Nephron (organoid): Measurements from ENCODE around the gene SUSD1.
"Not testable (repeated sequence)": the region's sequence is repeated elsewhere in the genome, so short reads cannot be mapped to it uniquely, and the experiment has no call there.

Experiments used
- H3K27ac Mint-ChIP-seq, 3 experiments: 2 replicates each; pipeline ENCODE4 v1.8.0; 2020; ENCODE audit warnings: mixed read lengths in 3 of 3, mild to moderate bottlenecking in 2 of 3, moderate library complexity in 1 of 3
- H3K27me3 Mint-ChIP-seq: 2 replicates; pipeline ENCODE4 v1.8.0; 2021; ENCODE audit warnings: low read depth, mild to moderate bottlenecking, moderate library complexity, mixed read lengths
- H3K36me3 Mint-ChIP-seq: 2 replicates; pipeline ENCODE4 v1.8.0; 2020; ENCODE audit warnings: low read depth, mixed read lengths
- H3K4me1 Mint-ChIP-seq: 2 replicates; pipeline ENCODE4 v1.8.0; 2020; ENCODE audit warnings: mixed read lengths
- H3K4me3 Mint-ChIP-seq, 3 experiments: 2 replicates each; pipeline ENCODE4 v1.8.0; 2020; ENCODE audit warnings: mild to moderate bottlenecking in 3 of 3, mixed read lengths in 3 of 3, moderate library complexity in 2 of 3
- H3K9me3 Mint-ChIP-seq: 2 replicates; pipeline ENCODE4 v1.8.0; 2020; ENCODE audit warnings: mixed read lengths
- TF ChIP-seq, protein P1 (sequence below), 3 experiments: fragments of 200-600 bp; sonication (generic); IDR thresholded peaks; one replicate each; pipeline ENCODE4 v1.5.0; 2021; ENCODE audit warnings: antibody characterized with exemption in 3 of 3; ENCODE audit not compliant: unreplicated experiment in 3 of 3

Gene SUSD1

GRCh38 chr9:112203536-112203935, 28.4 kb upstream of the SUSD1 start:
- peaks cover 65% of the 10 kb centered on the region for H3K36me3 Mint-ChIP-seq
- H3K4me1 Mint-ChIP-seq = no peaks in the 10 kb centered on the region
- no peaks in the 10 kb centered on the region for H3K27me3 Mint-ChIP-seq
- H3K4me3 Mint-ChIP-seq = no peak overlapping the region
- peaks cover 26% of the 10 kb centered on the region for H3K9me3 Mint-ChIP-seq
- TF ChIP-seq, protein P1, sequence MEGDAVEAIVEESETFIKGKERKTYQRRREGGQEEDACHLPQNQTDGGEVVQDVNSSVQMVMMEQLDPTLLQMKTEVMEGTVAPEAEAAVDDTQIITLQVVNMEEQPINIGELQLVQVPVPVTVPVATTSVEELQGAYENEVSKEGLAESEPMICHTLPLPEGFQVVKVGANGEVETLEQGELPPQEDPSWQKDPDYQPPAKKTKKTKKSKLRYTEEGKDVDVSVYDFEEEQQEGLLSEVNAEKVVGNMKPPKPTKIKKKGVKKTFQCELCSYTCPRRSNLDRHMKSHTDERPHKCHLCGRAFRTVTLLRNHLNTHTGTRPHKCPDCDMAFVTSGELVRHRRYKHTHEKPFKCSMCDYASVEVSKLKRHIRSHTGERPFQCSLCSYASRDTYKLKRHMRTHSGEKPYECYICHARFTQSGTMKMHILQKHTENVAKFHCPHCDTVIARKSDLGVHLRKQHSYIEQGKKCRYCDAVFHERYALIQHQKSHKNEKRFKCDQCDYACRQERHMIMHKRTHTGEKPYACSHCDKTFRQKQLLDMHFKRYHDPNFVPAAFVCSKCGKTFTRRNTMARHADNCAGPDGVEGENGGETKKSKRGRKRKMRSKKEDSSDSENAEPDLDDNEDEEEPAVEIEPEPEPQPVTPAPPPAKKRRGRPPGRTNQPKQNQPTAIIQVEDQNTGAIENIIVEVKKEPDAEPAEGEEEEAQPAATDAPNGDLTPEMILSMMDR (IDR thresholded peaks at IDR 0.05; ENCODE audit: unreplicated experiment in 3 of 3) = no peak
- no peak overlapping the region for H3K27ac Mint-ChIP-seq

- Mint-ChIP-seq H3K9me3 (peaks cover 11% of the 10 kb centered on the region), H3K4me3 (no peak overlapping the region), H3K36me3 (peaks cover 37% of the 10 kb centered on the region), H3K27ac (no peak overlapping the region), H3K27me3 (no peaks in the 10 kb centered on the region), H3K4me1 (peaks cover 5% of the 10 kb centered on the region)
- TF ChIP-seq, protein P1 (IDR thresholded peaks at IDR 0.05; ENCODE audit: unreplicated experiment in 3 of 3) = no peak
Measured at GRCh38 chr9:112200711-112201110, 25.6 kb upstream of the SUSD1 start.

GRCh38 chr9:112198646-112199045, 23.5 kb upstream of the SUSD1 start:
- no peaks in the 10 kb centered on the region for H3K27me3 Mint-ChIP-seq
- no peak overlapping the region for H3K4me3 Mint-ChIP-seq
- peaks cover 18% of the 10 kb centered on the region for H3K4me1 Mint-ChIP-seq
- peak overlapping the region in 1 of 3 experiments; percentile 14 for H3K27ac Mint-ChIP-seq
- peaks cover 6% of the 10 kb centered on the region for H3K9me3 Mint-ChIP-seq
- H3K36me3 Mint-ChIP-seq = peaks cover 17% of the 10 kb centered on the region
- TF ChIP-seq, protein P1 (IDR thresholded peaks at IDR 0.05; ENCODE audit: unreplicated experiment in 3 of 3) = no peak

- Mint-ChIP-seq H3K27ac (peak overlapping the region; percentile 72 to 96 (median 93)), H3K4me1 (peaks cover 20% of the 10 kb centered on the region), H3K27me3 (no peaks in the 10 kb centered on the region), H3K36me3 (peaks cover 10% of the 10 kb centered on the region), H3K9me3 (peaks cover 2% of the 10 kb centered on the region), H3K4me3 (no peak overlapping the region)
- TF ChIP-seq, protein P1 (IDR thresholded peaks at IDR 0.05; ENCODE audit: unreplicated experiment in 3 of 3) = no peak
Measured at GRCh38 chr9:112194969-112195431, 19.9 kb upstream of the SUSD1 start.

- H3K27me3 Mint-ChIP-seq = no peaks in the 10 kb centered on the region
- TF ChIP-seq, protein P1 (IDR thresholded peaks at IDR 0.05; ENCODE audit: unreplicated experiment in 3 of 3) = no peak
Measured at GRCh38 chr9:112193572-112194288, 18.6 kb upstream of the SUSD1 start.

DNA sequence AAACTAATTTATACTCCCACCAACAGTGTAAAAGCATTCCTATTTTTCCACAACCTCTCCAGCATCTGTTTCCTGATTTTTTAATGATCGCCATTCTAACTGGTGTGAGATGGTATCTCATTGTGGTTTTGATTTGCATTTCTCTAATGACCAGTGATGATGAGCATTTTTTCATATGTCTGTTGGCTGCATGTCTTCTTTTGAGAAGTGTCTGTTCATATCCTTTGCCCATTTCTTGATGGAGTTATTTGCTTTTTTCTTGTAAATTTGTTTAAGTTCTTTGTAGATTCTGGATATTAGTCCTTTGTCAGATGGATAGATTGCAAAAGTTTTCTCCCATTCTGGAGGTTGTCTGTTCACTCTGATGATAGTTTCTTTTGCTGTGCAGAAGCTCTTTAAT, 15.2 kb upstream of the SUSD1 start:
- H3K36me3 Mint-ChIP-seq, H3K9me3 Mint-ChIP-seq, H3K27me3 Mint-ChIP-seq: not testable (repeated sequence)

More at GRCh38 chr9:112193572-112194288, 18.6 kb upstream of the SUSD1 start:
- H3K4me3 Mint-ChIP-seq = no peak overlapping the region
- H3K36me3 Mint-ChIP-seq = peaks cover 7% of the 10 kb centered on the region
- peaks cover 20% of the 10 kb centered on the region for H3K4me1 Mint-ChIP-seq
- peak overlapping the region; percentile 61 to 96 (median 74) for H3K27ac Mint-ChIP-seq
- peaks cover 2% of the 10 kb centered on the region for H3K9me3 Mint-ChIP-seq

More for the DNA sequence above, 15.2 kb upstream of the SUSD1 start:
- H3K4me1 Mint-ChIP-seq = peaks cover 21% of the 10 kb centered on the region
- not testable (repeated sequence) for H3K4me3 Mint-ChIP-seq, H3K27ac Mint-ChIP-seq
